HG03064 (cell line): ENCODE measurements around the gene TLCD4.

Experiments
- ATAC-seq: cut with Tn5 transposase; IDR thresholded peaks from one replicate; pipeline ENCODE4 v1.9.1; 2021; ENCODE audit warnings: low read depth; ENCODE audit not compliant: unreplicated experiment

Gene TLCD4

GRCh38 chr1:95094923-95095322 is 22.2 kb upstream of the TLCD4 start:
- no peak for ATAC-seq

GRCh38 chr1:95095833-95096217 is 21.3 kb upstream of the TLCD4 start:
- no peak for ATAC-seq

- ATAC-seq: no peak
These were observed 20.8 kb upstream of the TLCD4 start for GRCh38 chr1:95096218-95096841.

GRCh38 chr1:95097426-95097825 is 19.7 kb upstream of the TLCD4 start:
- no peak for ATAC-seq

- no peak for ATAC-seq
These were observed 19.0 kb upstream of the TLCD4 start for GRCh38 chr1:95098196-95098595.

- ATAC-seq: no peak
These were observed 8.4 kb upstream of the TLCD4 start for GRCh38 chr1:95108792-95109191.

- ATAC-seq: no peak
These were observed 6.1 kb upstream of the TLCD4 start for GRCh38 chr1:95111014-95111413.

GRCh38 chr1:95113684-95114083 is 3.5 kb upstream of the TLCD4 start:
- no peak for ATAC-seq

- ATAC-seq: no peak
These were observed 1.4 kb upstream of the TLCD4 start for GRCh38 chr1:95115708-95116137.

- ATAC-seq: peak; percentile 67
These were observed 462 bp upstream of the TLCD4 start for GRCh38 chr1:95116580-95117206.

GRCh38 chr1:95118067-95118499 is 928 bp downstream of the TLCD4 start:
- no peak for ATAC-seq

GRCh38 chr1:95118710-95119109 is 1.6 kb downstream of the TLCD4 start:
- ATAC-seq: no peak

- no peak for ATAC-seq
These were observed 2.1 kb downstream of the TLCD4 start for GRCh38 chr1:95119273-95119672.

- ATAC-seq: no peak
These were observed 5.1 kb downstream of the TLCD4 start for GRCh38 chr1:95122151-95122697.

GRCh38 chr1:95124342-95124741 is 7.2 kb downstream of the TLCD4 start:
- ATAC-seq: no peak

- no peak for ATAC-seq
These were observed 9.2 kb downstream of the TLCD4 start for GRCh38 chr1:95126366-95126765.

GRCh38 chr1:95126846-95127245 is 9.7 kb downstream of the TLCD4 start:
- ATAC-seq: no peak

- no peak for ATAC-seq
These were observed 10.2 kb downstream of the TLCD4 start for GRCh38 chr1:95127380-95127779.

- ATAC-seq: no peak
These were observed 15.6 kb downstream of the TLCD4 start for GRCh38 chr1:95132762-95133161.

GRCh38 chr1:95133687-95134086 is 16.5 kb downstream of the TLCD4 start:
- no peak for ATAC-seq

- ATAC-seq: no peak
These were observed 21.1 kb downstream of the TLCD4 start for GRCh38 chr1:95138223-95138622.

- no peak for ATAC-seq
These were observed 21.9 kb downstream of the TLCD4 start for GRCh38 chr1:95139039-95139438.
